Skeletal muscle cell (primary cell): ENCODE results near the gene SH2D7.
A peak's percentile ranks its signal among the peaks of the same experiment; 100 is the strongest.

Experiments
- DNase-seq: peaks from one replicate; pipeline ENCODE4 v3.0.0-alpha.2; 2010; ENCODE audit warnings: low read depth
- H3K4me3 ChIP-seq: 2 replicates; pipeline ENCODE4 v1.5.1; 2011; ENCODE audit warnings: low read depth, mild to moderate bottlenecking, control low read depth, low read length, moderate library complexity

The SH2D7 gene

GRCh38 chr15:78092261-78093041 is at the start of gene SH2D7:
TSS of gene SH2D7 (plus strand) at chr15:78092561. CDS start at chr15:78092585, 24 bp downstream.
- no peak for DNase-seq

DNA sequence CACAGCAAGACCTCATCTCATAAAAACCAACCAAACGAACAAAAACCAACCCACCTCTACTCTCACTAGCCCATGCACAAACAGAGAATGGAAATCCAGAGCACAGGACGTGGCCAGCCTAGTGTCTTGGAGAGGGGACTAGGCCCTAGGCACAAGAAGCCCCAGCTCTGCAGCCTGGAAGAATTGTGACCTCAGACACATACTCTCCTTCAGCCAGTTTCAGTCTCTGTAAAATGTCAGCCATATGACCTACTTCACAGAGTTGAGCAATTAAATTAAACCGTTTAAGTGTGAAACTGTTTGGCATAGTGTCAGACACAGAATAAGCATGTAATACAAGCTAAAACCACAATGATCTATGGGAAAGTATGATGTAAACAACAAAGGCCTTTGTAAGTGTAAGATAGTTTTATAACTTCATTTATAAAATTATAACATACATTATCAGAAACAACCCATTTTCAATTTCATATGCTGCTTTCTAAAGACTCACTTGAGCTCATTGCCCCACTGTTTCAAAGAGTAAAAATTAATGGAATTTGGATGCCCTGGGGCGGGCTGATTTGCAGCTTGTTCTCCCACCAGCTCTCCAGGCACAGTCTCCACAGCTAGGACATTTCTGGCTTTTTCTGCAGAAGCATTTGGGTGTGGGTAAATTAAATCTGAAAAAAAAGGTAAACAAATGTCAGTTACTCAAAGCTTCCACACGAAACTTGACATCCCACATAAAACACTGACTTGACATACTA is 47.8 kb upstream of the SH2D7 start:
- no peak overlapping the region for H3K4me3 ChIP-seq
- DNase-seq, result no peak

More at GRCh38 chr15:78092261-78093041, at the start of gene SH2D7:
- no peak within 1 kb of the TSS for H3K4me3 ChIP-seq

DNA sequence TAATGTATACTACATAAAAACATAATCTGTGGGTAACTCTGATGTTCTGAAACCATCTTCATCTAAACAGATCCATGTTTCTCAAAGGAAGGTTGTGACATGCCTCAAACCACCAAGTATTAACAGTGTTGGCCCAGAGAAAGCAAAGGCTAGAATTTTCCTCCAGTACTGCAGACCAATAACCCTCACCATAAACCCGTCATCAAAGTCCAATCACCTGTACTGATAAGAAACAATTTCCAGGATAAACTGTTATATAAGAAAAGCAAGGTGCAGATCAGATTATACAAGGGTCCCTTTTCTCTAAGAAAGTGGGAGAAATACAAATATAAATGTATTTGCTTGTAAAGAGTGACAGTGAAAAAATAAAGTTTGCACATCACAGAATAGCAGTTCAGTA is 47.2 kb upstream of the SH2D7 start:
- H3K4me3 ChIP-seq, result no peak overlapping the region
- DNase-seq, result no peak

DNA sequence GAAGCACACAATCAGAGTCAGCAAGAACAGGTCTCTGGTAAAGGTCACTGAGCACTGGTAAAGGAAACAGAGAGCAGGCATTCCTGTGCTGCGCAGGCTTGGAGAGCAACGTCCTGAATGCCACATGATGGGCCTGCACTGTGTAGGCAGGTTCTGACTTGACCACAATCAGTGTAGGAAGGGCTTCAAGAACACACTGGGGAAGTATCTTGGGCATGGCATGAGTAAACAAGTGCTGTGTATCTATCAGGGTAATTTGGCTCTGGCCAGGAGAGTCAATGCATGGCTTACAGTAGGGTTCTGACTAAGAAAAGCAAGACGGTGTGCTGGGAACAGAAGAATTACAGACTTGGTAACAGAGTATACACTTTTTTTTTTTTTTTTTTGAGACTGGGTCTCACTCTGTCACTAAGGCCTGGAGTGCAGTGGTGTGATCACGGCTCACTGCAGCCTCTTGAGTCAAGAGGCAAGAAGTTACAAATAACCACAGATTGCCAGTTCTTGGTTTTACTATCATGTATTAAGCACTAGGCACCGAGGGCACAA is 45.5 kb upstream of the SH2D7 start:
- no peak overlapping the region for H3K4me3 ChIP-seq
- no peak for DNase-seq

DNA sequence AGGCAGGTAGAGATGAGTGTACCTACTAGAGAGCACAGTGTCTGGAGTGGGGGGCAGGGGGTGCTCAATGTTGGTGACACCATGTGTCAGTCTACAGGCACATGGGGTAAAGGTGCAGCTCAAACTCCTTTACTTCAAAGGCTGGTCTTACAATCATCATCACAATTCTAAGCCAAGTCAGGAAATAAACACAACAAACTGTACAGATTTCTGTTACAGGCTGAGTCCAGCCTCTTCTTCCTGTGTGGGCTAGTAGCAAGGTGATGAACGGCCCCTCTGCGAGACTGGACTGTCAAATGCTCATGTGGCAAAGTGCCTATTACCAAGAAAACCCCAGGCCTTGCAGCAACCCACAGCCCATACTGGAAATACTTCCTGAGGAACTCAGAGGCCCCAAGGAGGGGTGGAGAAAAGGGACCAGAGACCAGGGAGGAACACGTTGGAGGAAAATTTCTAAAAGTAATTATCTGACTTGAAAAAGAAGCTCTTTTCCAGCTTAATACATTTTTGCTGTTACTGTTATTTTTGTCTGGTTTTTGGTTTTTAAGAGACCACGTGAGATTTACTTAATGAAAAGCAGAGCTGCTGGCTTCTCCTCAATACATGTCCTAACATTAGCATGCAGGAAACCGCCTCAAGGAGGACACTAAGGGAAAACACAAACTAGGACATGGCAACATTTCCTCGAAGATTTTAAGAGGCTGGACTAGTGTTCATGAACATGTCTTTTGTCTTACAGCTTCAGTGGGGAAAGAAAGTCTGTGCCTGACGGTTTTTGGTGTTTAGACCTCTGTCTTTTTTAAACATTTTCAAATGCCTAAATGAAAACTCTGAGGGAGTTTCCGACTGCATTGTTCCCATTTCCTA is 44.4 kb upstream of the SH2D7 start:
- H3K4me3 ChIP-seq, result no peak overlapping the region
- peak; percentile 71 for DNase-seq

- DNase-seq, result no peak
- H3K4me3 ChIP-seq, result no peak overlapping the region
Measured at GRCh38 chr15:78048628-78048920, 43.8 kb upstream of the SH2D7 start.

DNA sequence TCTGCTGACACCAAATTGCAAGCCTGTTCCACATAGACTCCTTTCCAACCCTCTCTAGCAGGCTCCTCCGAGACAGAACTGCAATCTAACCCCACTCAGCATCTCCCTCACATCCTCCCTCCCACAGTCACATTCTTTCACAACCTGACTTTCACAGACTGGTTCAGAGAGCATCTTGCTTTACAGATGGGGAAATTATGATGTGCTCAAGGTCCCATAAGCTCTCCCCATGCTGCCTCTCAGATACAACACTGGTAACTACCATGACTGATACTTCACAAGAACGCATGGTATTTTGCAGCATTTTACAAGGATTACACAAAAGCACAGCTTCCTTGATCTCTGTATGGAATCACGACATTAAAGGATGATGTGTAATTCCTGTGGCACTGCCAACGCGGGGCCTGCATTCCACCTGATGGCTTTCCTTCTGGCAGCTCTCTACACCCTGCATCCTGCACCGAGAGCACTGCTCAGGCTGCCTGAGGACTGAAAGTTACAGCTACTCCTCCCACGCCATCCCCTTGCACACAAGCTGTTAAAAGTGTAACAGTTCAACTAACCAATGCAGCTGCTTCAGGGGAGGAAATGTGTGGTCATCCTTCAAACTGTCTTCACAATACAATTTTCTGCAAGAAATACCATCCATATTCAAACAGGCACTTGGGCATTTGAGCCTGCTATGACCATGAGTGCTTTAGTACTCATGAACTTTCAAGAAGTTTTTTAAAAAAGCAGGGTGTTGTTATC is 42.5 kb upstream of the SH2D7 start:
- H3K4me3 ChIP-seq, result no peak overlapping the region
- peak; percentile 72 for DNase-seq

DNA sequence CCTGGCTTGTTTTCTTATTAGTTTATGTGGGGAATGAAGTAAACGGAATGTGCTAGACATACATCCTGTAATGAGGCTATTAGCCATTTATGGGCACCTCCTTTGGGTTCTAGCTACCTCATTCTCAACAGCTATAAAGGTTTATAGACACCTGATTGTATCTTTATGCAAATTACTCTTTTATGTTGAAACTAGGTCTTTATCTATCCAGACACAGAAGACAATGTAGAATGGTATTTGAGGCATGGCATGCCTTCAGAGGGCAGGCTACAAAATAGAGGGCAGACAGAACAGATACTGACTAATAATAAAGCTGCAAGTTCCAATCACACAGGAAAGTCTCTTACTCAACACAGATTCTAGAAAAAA is 41.9 kb upstream of the SH2D7 start:
- no peak for DNase-seq
- H3K4me3 ChIP-seq, result no peak overlapping the region

- no peak for DNase-seq
- H3K4me3 ChIP-seq, result no peak overlapping the region
Measured at GRCh38 chr15:78050826-78051225, 41.5 kb upstream of the SH2D7 start.

DNA sequence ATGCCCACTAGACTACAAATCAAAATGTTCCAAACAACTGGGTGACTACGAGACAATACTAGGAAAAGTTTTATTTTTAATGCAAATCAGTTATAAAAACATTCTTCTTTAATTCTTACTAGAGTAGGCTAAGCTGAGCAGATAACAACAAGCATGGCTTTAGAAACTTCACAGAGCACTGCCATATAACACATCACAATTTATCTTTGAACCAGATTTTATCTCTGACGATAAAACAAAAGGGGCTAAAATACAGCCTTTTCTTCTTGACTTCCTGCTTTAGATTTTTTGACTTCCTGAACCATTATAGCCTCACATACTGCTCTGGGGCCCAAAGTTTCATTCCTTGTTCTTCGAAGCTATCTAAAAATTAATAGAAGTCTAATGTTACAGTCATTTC is 40.8 kb upstream of the SH2D7 start:
- DNase-seq, result no peak
- H3K4me3 ChIP-seq, result no peak overlapping the region

GRCh38 chr15:78052001-78052401 is 40.4 kb upstream of the SH2D7 start:
- no peak overlapping the region for H3K4me3 ChIP-seq
- DNase-seq, result no peak

DNA sequence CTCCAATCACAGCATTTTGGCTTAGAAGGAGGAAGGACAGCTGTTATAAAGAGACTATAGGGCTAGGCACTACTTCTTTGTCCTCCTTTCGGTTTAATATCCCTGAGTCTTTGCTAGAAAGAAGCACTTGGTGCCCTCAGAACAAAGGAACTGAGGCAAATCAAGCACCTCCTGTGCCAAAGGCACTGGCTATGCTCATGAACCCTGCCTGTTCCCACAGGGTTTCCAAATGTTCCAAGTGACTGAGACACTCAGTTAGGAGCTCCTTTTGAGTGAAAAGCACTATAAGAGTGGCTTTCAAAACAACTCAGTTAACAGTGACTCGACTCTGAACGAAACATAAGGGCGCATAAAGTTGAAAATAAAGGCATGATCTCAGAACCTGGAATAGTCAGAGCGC is 39.8 kb upstream of the SH2D7 start:
- no peak for DNase-seq
- no peak overlapping the region for H3K4me3 ChIP-seq

- DNase-seq, result no peak
- no peak overlapping the region for H3K4me3 ChIP-seq
Measured at GRCh38 chr15:78054518-78054917, 37.8 kb upstream of the SH2D7 start.

GRCh38 chr15:78054966-78055365 is 37.4 kb upstream of the SH2D7 start:
- no peak for DNase-seq
- H3K4me3 ChIP-seq, result no peak overlapping the region

DNA sequence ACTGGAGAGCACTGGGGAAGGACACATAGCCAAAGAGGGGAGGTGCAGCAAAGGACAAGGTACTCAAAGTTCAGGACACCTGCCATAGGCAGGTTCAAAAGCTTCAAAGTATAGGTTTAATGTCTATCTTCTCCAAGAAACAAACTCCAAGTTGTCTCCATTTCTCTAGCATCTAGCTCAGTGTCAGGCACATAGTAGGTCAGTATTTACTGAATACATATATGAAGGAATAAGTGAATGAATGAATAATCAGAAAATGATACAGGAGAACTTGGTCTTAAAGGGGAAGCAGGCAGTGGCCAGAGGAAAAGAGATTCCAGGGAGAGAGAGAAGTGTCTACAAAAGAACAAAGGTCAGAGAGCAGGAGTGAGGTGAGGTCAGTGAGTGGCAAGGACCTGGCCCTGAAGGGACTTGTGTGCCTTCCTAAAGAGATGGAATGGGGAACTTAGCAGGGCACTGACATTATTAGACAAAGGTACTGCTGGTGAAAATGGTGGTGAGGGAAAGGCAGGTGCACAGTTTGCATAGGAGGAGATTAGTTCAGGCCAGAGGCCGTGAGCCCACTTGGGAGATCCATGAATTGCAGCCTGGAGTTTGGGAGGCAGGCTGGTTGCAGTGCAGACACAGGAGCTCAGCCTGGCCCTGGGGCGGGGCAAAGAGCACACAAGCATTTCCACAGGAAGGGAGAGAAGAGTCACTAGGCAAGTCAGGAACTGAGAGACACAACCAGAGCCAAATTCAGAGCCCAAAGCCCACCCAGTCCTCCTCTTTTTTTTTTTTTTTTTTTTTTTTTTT is 36.2 kb upstream of the SH2D7 start:
- no peak for DNase-seq
- no peak overlapping the region for H3K4me3 ChIP-seq

DNA sequence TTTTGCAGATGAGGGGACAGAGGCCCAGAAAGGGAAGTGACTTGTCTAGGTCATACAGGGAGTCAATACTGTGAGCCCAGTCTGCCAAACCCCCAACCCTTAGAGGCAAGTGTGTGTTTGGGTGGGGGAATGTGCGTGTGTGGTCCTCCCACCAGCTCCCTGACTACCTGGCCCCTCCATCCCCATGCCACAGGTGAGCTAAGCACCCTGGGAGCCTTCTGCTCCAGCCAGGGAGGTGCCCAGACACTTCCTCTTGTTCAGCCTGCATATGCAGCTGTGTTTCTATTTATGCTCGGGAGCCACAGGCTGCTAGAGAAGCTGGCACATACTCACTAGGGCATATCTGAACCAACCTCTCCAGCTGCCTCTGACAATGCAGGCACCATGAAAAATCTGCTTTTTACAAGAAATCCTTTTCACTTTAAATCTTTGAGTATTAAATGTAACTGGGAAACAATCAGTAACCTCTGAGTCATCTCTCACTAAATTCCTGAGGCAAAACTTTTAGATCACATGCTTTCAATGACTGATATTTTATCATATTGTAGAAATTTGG is 35.6 kb upstream of the SH2D7 start:
- DNase-seq, result no peak
- no peak overlapping the region for H3K4me3 ChIP-seq

DNA sequence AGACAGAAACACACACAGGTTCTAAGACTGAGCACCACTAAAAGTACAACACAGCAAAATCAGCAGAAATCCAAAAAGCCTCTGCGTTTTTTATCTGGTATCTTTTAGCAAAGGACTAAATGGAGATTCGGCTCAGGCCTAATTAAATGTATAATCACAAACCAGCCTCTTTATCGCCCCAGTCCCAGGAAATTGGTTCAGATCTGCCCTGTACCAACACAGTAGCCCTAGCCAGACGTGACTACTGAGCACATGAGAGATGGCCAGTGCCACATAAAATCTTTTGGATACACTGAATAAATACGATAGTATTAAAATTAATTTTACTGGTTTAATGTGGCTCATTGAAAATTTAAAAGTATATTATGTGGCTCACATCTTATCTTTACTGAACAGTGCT is 34.6 kb upstream of the SH2D7 start:
- no peak for DNase-seq
- H3K4me3 ChIP-seq, result no peak overlapping the region

GRCh38 chr15:78058401-78058935 is 33.9 kb upstream of the SH2D7 start:
- no peak overlapping the region for H3K4me3 ChIP-seq
- DNase-seq, result no peak
